ENCODE data around the gene ZNF678.
"Not testable (repeated sequence)": the region's sequence is repeated elsewhere in the genome, so short reads cannot be mapped to it uniquely, and the experiment has no call there.

ZNF678 gene

DNA sequence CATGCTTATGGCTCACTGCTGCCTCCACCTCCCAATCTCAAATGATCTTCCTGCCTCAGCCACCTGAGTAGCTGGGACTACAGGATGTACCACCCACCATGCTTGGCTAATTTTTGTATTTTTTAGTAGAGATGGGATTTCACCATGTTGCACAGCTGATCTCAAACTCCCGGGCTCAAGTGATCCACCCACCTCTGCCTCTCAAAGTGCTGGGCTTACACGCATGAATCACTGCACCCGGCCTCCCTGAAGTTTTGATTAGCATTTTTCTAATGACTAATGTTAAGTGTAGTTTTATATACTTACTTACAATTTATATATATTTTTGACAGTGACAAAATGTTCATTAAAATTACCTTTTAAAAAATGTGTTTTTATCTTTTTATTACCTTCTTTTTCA, 41.1 kb downstream of the ZNF678 start:
- TF ChIP-seq, protein P1, sequence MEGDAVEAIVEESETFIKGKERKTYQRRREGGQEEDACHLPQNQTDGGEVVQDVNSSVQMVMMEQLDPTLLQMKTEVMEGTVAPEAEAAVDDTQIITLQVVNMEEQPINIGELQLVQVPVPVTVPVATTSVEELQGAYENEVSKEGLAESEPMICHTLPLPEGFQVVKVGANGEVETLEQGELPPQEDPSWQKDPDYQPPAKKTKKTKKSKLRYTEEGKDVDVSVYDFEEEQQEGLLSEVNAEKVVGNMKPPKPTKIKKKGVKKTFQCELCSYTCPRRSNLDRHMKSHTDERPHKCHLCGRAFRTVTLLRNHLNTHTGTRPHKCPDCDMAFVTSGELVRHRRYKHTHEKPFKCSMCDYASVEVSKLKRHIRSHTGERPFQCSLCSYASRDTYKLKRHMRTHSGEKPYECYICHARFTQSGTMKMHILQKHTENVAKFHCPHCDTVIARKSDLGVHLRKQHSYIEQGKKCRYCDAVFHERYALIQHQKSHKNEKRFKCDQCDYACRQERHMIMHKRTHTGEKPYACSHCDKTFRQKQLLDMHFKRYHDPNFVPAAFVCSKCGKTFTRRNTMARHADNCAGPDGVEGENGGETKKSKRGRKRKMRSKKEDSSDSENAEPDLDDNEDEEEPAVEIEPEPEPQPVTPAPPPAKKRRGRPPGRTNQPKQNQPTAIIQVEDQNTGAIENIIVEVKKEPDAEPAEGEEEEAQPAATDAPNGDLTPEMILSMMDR (IDR thresholded peaks at IDR 0.05; ENCODE audit: low read length, missing control alignments): no peak
- H3K4me3 ChIP-seq (replicated peaks; ENCODE audit: low read depth, low read length): no peak overlapping the region
- no peak for DNase-seq (ENCODE audit: low read depth)

DNA sequence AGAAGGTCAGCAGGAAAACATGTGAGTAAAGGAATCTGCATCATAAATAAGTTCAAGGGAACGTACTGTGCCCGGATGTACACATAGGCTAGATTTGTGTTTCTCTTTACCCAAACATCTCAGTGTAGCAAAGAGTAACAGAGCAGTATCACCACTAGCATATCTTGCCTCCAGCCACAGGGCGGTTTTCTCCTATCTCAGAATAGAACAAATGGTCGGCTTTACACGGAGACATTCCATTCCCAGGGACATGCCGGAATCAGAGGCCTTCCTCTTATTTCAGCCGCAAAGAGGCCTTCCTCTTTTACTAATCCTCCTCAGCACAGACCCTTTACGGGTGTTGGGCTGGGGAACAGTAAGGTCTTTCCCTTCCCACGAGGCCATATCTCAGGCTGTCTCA, 42.9 kb downstream of the ZNF678 start:
- H3K4me3 ChIP-seq (replicated peaks; ENCODE audit: low read depth, low read length): not testable (repeated sequence)
- DNase-seq (ENCODE audit: low read depth): peak; percentile 16

DNA sequence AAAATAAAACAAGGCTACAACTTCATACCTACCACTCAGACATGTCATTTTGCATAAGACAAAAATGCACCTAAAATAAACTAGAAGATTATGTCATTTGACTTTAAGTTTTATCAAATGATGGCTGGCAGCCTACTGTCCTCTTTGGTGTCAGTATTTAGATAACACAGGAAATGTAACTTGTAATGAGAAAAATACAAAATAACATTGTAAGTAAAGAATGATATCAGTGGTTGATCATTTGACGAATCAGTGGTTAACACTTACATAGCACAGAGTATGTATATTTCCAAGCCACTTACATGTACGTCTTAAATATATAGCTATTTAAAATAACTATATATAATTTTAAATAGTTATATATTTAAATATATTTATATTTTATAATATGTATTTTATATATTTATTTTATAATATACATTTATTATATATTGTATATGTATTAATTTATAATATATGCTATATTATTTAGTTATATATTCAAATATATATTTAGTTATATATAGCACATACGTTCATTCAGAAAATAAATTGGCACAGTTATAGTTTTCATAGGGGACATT, 44.1 kb downstream of the ZNF678 start:
- TF ChIP-seq, protein P1 (IDR thresholded peaks at IDR 0.05; ENCODE audit: low read length, missing control alignments): no peak
- H3K4me3 ChIP-seq (replicated peaks; ENCODE audit: low read depth, low read length): no peak overlapping the region
- no peak for DNase-seq (ENCODE audit: low read depth)

DNA sequence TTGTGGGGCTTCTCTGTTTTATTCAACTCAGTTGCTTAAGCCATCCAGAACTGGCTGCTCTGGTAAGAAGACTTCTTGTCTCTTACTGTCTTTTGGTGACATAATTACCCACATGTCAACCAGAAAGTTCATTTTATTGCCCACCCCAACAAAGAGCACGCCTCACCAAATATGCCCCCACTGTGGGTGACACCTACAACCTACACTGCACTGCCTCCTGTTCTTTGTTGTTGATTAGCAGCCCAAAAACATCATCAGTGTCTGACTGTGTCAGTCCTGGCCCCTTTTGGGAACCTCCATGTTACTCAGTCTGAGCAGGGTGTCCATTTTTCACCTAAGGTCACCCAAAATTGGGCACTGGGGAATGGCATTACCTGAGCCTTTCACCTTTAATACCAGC, 49.3 kb downstream of the ZNF678 start:
- H3K4me3 ChIP-seq (replicated peaks; ENCODE audit: low read depth, low read length): no peak overlapping the region

DNA sequence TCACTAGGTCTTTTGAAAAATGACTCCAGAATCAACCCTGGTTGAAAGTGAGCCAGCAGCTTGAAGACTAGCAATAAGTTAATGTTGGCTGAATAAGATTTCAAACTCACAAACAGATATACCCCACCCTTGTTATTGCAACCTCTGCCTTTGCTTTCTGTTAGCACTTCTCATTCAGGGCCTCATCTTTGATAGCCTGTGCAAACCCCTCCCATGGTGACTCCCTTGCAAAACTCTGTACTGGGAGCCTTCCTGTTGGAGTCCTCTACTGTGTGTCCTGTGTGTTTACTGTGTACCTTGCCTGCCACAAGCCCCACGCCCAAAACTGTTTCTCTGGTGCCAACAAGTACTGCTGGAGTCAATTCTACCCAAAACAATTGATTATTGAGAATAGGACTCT, 50.2 kb downstream of the ZNF678 start:
- no peak for DNase-seq (ENCODE audit: low read depth)
- H3K4me3 ChIP-seq (replicated peaks; ENCODE audit: low read depth, low read length): no peak overlapping the region
- TF ChIP-seq, protein P1 (IDR thresholded peaks at IDR 0.05; ENCODE audit: low read length, missing control alignments): no peak

More for the DNA sequence above, 49.3 kb downstream of the ZNF678 start:
- TF ChIP-seq, protein P1 (IDR thresholded peaks at IDR 0.05; ENCODE audit: low read length, missing control alignments): no peak
- DNase-seq (ENCODE audit: low read depth): no peak

DNA sequence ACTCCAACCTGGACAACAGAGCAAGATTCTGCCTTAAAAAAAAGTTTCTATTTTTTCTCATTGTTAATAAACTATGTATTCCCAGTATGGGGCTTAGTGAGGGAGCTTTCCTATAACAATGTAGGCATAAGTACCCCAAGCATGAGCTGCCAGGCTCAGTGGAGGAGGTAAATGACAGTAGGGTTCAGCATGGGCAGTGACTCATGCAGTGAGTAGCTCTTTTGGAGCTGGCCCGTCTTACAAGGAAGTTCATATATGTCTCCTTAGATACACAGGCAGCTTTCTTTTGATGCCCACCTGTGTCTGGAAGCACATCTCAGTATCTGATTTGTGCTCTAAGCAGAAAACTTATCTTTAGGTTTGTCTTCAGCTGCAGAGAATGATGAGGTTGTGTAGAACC, 57.9 kb downstream of the ZNF678 start:
- no peak for DNase-seq (ENCODE audit: low read depth)
- H3K4me3 ChIP-seq (replicated peaks; ENCODE audit: low read depth, low read length): no peak overlapping the region
- TF ChIP-seq, protein P1 (IDR thresholded peaks at IDR 0.05; ENCODE audit: low read length, missing control alignments): no peak

DNA sequence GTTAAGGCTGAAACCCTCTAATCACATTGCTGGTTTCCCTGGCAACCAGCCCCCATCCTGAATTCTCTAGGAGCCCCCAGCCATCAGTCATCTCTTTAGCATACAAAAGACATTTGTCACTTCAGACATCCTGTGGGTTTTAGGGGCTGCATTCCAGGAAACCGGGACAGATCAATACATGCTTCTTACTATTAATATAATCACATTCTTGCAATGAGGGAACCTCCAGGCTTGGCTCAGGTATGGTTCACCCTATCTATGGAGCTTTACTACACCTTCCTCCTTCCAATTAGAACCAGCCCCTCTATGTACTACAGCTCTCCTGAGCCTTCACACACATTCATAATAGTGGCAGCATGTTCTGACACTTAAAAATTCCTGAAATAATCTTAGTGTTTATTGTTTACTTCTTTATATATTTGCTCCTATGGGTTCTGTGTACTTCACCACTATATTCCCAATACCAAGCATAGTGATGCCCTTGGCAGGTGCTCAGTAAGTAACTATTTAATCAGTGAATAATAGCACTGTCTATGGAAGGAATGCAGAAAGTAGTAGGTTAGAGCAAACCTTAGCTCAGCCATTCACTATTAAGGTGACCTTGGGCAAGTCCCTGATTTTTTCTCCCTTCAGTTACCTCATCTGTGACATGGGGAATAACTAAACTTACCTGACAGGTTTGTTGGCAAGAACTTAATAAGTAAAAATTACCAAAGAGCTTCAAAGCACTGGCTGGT, 59.6 kb downstream of the ZNF678 start:
- DNase-seq (ENCODE audit: low read depth): no peak
- TF ChIP-seq, protein P1 (IDR thresholded peaks at IDR 0.05; ENCODE audit: low read length, missing control alignments): no peak
- no peak overlapping the region for H3K4me3 ChIP-seq (replicated peaks; ENCODE audit: low read depth, low read length)

Data from fibroblast of pulmonary artery (primary cell).